ENCODE measurements around the gene STT3B.

The STT3B gene

DNA sequence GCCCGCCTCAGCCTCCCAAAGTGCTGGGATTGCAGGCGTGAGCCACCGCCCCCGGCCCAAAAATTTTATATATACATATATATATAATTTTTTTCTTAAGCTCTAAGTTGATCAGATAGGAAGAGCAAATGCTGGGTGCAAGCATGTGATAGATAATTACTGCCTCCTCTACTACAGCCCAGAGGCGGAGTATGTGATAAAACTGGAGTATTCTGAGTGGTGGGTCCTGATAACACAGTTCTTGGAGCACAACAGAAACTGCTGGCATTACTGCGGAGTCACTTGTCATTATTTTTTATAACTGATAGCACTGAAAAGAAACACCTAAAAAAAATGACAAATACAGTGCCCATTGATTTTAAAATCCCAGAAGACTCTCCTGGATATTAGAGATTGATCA is 41.1 kb upstream of the STT3B start:
- Histone ChIP-seq H3K27me3 (no peaks in the 10 kb centered on the region), H3K4me3 (ENCODE audit: low read depth, low read length) (no peak overlapping the region), H3K36me3 (no peaks in the 10 kb centered on the region), H3K4me1 (no peaks in the 10 kb centered on the region), H3K9me3 (no peaks in the 10 kb centered on the region)
- DNase-seq, result no peak
- TF ChIP-seq, protein P1, sequence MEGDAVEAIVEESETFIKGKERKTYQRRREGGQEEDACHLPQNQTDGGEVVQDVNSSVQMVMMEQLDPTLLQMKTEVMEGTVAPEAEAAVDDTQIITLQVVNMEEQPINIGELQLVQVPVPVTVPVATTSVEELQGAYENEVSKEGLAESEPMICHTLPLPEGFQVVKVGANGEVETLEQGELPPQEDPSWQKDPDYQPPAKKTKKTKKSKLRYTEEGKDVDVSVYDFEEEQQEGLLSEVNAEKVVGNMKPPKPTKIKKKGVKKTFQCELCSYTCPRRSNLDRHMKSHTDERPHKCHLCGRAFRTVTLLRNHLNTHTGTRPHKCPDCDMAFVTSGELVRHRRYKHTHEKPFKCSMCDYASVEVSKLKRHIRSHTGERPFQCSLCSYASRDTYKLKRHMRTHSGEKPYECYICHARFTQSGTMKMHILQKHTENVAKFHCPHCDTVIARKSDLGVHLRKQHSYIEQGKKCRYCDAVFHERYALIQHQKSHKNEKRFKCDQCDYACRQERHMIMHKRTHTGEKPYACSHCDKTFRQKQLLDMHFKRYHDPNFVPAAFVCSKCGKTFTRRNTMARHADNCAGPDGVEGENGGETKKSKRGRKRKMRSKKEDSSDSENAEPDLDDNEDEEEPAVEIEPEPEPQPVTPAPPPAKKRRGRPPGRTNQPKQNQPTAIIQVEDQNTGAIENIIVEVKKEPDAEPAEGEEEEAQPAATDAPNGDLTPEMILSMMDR (IDR thresholded peaks at IDR 0.05; ENCODE audit: low read depth, low read length), result no peak

DNA sequence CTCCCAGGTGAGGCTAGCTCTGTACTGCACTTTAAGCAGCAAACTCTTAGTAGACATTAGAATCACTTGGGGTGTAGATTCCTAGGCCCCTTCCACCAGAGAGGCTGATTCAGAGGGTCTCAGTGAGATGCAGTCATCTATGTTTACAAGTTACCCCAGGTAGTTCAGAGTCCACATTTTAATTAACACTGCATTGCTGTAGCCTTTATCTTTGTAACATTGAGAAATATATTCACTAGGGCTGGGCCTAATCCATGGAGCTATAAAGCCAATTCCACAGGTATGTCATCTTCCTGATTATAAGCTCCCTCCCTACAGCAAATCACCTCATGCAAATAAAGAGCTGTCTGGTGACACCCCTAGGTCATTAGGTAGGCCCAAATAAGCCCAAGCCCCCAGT is 39.6 kb upstream of the STT3B start:
- TF ChIP-seq, protein P1 (IDR thresholded peaks at IDR 0.05; ENCODE audit: low read depth, low read length), result no peak
- DNase-seq, result no peak
- H3K9me3 ChIP-seq, result no peaks in the 10 kb centered on the region
- H3K27me3 ChIP-seq, result no peaks in the 10 kb centered on the region
- H3K4me1 ChIP-seq, result no peaks in the 10 kb centered on the region
- no peaks in the 10 kb centered on the region for H3K36me3 ChIP-seq
- H3K4me3 ChIP-seq (ENCODE audit: low read depth, low read length), result no peak overlapping the region

DNA sequence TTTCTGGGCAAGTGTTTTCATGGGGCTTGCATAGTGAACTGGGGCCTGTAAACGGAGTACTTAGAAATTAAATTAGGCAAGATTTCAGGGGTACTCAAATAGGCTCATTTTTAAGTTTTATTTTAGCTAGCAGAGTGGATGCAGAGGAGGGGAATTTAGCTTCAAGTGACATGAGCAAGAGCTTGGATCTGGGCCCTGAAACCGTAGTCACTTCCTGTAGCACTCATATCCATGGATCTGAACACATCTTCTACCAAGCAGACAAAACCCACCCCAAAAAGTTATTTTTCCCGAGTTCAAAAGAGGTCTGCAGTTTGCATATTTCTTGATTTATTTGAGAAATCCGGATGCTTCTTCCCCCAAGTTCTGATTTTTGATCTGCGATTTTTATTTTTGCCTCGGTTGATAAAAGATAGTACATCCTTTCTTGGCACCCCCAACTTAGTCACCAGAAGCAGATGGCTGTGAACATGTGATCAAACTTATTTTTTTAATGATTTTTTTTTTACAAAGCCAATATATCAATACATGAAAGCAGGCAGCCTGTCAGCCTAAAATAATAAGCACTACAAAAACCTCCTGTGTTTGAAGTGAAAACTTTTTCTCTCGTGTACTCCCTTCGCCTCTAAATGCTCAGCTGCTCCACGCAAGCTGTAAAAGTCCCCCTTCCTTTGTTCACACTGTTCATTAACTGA is 36.6 kb upstream of the STT3B start:
- TF ChIP-seq, protein P1 (IDR thresholded peaks at IDR 0.05; ENCODE audit: low read depth, low read length), result no peak
- no peak for DNase-seq
- H3K27me3 ChIP-seq, result no peaks in the 10 kb centered on the region
- no peaks in the 10 kb centered on the region for H3K4me1 ChIP-seq
- H3K36me3 ChIP-seq, result no peaks in the 10 kb centered on the region
- H3K4me3 ChIP-seq (ENCODE audit: low read depth, low read length), result no peak overlapping the region
- no peaks in the 10 kb centered on the region for H3K9me3 ChIP-seq

DNA sequence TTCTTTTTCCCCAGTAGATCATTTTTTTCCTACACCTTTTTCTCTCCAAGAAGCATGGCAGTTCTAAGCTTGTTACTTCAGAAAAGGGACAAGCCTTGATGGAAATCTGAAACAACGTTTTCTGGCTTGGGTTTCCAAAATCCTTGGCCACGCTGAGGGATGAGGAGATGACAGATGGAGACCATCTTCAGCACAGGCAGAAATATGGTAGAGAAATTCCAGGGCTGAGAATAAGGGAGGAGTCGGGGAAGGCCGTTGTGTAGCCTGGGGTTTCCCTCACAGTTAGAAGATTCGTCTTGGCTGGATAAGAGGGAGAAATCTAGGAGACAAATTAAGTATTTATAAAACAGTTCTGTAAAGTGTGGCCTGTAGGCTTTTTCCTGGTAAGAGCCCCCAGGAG is 33.9 kb upstream of the STT3B start:
- no peaks in the 10 kb centered on the region for H3K27me3 ChIP-seq
- TF ChIP-seq, protein P1 (IDR thresholded peaks at IDR 0.05; ENCODE audit: low read depth, low read length), result no peak
- H3K4me1 ChIP-seq, result no peaks in the 10 kb centered on the region

DNA sequence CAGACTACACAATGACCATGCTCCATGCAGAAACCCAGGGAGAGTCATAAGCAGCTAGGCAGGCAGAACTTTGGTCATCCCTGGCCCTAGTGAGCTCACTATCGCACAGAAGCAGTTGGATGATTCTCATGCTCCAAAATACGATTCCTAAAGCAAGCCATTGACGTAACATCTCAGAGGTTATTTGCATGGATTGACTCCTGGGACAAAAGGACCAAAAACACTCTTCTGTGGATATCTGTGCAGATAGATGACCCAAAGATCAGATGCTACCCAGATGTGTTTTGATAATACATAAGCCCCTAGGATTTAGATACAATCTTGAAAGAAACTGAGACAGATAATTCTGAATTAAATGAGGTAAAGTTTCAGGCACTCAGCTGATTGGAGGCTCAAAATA is 33.4 kb upstream of the STT3B start:
- no peak overlapping the region for H3K4me3 ChIP-seq (ENCODE audit: low read depth, low read length)
- no peak for DNase-seq

More for the DNA sequence above, 33.9 kb upstream of the STT3B start:
- Histone ChIP-seq H3K4me3 (ENCODE audit: low read depth, low read length) (no peak overlapping the region), H3K9me3 (no peaks in the 10 kb centered on the region), H3K36me3 (no peaks in the 10 kb centered on the region)
- DNase-seq, result no peak

DNA sequence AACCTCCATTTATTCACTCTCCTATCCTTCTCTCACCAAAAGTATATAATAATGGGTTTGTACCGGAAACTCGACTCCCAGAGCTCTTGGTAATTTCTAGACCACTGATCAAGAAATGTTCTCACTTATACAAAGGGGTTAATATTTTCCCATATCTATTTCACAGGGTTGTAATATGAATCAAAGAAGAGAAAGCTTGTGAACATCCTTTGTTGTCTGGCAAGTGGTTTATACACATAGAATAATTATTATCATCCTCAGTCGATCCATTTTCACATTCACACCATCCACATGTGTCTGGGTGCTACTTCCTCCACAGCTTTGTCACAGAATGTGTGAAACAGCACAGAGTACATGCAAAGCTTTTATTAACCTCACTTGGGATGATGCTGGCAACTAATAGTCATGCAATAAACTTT is 29.9 kb upstream of the STT3B start:
- Histone ChIP-seq H3K9me3 (no peaks in the 10 kb centered on the region), H3K36me3 (no peaks in the 10 kb centered on the region), H3K4me3 (ENCODE audit: low read depth, low read length) (no peak overlapping the region), H3K27me3 (no peaks in the 10 kb centered on the region), H3K4me1 (no peaks in the 10 kb centered on the region)
- TF ChIP-seq, protein P1 (IDR thresholded peaks at IDR 0.05; ENCODE audit: low read depth, low read length), result no peak
- DNase-seq, result no peak

More for the DNA sequence above, 33.4 kb upstream of the STT3B start:
- H3K36me3 ChIP-seq, result no peaks in the 10 kb centered on the region
- no peaks in the 10 kb centered on the region for H3K9me3 ChIP-seq
- no peaks in the 10 kb centered on the region for H3K27me3 ChIP-seq
- no peaks in the 10 kb centered on the region for H3K4me1 ChIP-seq
- TF ChIP-seq, protein P1 (IDR thresholded peaks at IDR 0.05; ENCODE audit: low read depth, low read length), result no peak
